Epithelial cell of prostate (primary cell): ENCODE data around the gene HS3ST6.
"Not testable (repeated sequence)": the region's sequence is repeated elsewhere in the genome, so short reads cannot be mapped to it uniquely, and the experiment has no call there.

ENCODE experiments used
- DNase-seq: peaks from one replicate; pipeline ENCODE4 v3.0.0-alpha.2; 2011; ENCODE audit warnings: low read depth, low spot score
- H3K27ac ChIP-seq: fragments of 450-650 bp; 2 replicates; pipeline ENCODE4 v1.5.1; 2017; ENCODE audit warnings: mild to moderate bottlenecking

The HS3ST6 gene

DNA sequence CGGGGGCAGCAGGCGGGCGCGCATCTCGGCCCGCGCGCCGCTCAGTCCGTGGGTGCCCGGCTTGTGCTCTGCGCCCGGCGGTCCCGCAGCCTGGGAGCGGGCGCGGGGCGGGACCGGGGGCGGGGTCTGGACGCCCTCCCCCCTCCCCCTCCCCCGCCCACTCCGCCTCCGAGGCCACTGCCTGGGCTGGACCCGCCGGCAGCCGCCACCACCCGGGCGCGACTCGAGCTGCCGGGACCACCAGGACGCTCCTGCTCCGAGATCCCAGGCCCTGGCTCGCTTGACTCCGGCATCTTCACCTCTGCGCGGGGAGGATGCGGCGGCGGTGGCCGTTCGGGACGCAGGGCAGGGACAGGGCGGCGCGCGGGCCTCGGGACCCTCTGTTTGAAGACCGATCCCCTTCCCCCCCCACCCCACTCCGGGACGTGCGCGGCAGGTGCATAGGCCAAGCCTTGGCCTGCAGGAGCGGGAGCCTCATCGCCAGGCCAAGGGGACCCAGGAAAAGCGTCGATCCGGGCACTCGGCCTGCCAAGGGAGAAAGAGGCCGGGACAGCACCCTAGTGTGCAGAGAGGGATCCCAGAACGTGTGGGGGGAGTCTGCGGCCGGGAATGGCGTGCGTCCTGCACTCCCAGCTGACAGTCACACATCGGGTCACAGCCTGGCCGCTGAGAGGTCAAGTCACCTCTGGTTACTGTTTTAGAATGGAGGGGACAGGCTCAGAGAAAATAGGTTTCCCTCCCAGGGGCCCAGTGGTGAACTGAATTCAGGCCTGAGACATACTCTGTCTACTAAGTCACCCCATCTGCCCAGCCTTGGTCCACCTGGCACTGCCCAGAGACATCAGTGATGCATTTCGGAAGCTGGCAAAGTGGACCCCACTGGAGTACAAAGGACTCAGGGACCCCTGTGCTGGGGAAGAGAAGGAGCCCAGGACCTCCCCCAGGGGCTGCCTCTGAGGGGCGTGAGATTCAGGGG, at the start of gene HS3ST6:
HS3ST6 (minus strand) TSS at position 65 of the 976 bp plus-strand sequence. CDS start 92 bp downstream, outside the sequence.
- H3K27ac ChIP-seq: no peak within 1 kb of the TSS

DNA sequence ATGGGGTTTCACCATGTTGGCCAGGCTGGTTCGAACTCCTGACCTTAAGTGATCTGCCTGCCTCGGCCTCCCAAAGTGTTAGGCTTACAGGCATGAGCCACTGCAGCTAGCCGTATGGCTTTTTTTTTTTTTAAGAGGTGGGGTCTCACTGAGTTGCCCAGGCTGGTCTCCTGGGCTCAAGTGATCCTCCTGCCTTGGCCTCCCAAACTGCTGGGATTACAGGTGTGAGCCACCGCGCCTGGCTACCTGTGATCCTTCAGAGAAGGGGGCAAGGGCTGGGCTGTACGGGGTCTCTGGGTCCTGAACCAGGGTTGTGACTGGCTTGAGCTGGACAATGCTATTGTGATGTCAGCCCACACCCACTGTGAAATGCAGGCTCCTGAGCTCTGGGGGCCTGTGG, 48.2 kb upstream of the HS3ST6 start, which contains the start of gene RNF151:
RNF151 (plus strand) TSS at position 397 of the 400 bp plus-strand sequence. CDS start 26 bp downstream, outside the sequence.
- no peak within 1 kb of the TSS for H3K27ac ChIP-seq
- DNase-seq: no peak

More for the DNA sequence above, at the start of gene HS3ST6:
- DNase-seq: no peak

DNA sequence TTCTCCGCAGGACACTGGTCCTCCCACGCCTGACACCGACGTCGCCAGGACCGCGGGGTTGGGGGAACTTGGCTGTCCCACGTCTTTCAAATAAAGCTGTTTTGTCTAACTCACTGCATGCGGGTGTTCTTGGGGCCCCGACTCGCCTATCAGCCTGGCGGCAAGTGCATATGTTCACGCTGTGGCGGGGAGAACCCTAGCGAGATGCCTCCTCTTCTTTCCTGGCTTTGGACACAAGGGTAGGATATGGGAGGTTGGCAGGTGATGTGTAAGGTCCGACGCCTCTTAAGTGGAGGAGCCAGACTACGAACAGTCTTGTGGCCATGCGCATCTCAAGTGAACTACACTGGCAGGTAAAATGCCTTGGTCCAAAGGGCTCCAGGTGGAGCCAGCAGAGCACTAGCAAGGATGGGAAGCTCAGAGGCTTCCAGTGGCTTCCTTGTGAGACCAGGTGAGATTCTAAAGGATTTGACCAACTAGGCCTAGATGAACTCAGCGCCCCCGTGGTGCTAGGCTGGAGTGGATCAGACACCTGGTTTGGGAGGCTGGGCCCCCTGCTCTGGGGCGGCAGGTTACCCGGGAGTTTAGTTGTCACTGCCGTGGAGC, 47.3 kb upstream of the HS3ST6 start:
- no peak for DNase-seq
- H3K27ac ChIP-seq: peak overlapping the region; percentile 94

DNA sequence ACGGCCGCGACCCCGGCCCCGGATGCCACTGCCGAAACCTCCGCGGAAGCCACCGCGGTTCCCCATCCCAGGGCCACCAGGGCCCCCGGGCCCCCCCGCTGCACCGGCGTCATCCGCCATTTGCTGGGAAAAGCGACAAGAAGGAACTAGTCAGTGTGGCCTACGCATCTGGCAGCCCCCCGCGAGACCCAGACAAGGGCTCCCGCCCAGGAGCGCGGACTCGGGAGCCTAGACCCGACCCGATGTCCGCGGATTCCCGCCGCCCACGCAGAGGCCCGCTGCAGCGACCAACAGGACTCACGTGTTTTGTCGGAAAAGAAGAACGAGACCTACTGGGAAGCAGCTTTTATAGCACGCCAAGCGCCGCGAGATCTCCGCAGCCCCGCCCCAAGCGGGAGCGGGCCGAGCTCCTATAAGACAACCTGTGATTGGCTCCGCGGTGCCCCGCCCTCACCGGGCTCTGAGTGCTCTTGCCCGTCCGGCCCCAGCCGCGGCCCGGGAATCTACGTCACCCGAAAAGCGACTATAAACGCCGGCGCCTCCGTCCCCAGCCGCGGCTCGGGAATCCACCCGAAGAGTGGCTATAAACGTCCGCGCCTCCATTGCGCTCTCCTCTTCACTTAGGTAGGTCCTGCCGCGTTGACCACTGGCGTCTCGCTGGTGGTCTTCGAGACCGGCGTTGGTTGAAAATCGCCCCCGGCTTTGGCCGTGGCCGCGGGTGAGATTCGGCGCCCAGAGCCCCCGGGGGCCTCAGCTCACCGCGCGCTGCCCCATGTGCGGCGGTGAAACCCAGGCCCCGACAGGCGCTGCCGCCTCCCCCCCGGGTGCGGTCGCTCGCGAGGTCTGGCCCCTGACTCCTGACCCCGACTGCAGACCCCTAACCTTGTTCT, 46.5 kb upstream of the HS3ST6 start, which contains the start of gene RPS2:
RPS2 (minus strand) TSS at position 321 of the 890 bp plus-strand sequence; CDS start at position 120, 201 bp downstream.
- DNase-seq: peak; percentile 90
- H3K27ac ChIP-seq: peak within 1 kb of the TSS; percentile 94

DNA sequence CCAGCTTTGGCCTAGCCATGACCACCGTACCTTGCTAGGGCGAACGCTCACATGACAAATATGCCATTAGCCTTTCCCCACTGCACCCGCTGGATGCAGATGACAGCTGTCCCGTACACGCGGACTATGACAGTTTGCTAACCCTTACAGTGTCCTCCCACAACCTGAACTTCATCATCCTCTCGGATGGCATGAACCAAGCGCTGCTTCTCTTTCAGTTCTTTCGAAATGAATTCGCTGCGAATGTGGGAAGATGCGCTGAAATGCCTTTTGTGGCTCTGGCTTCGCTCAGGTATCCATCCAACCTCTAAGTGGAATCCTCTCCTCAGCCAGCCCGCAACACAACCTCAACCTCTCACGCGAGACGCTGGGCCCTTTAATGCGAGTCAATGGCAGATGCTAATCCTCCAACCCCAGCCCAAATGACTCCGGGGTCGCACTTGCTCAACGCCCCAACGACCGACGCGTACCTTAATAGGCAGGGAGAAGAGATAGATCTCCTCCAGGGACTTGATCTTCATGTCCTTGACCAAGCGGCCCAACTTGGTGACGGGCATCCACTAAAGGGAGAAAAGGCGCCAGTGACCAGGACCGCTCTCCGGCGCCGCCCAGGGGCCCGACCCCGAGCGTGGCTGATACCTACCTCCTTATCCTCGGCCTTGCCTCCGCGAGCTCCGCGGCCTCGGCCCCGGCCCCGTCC, 45.7 kb upstream of the HS3ST6 start:
- DNase-seq: no peak
- H3K27ac ChIP-seq: peak overlapping the region; percentile 94

DNA sequence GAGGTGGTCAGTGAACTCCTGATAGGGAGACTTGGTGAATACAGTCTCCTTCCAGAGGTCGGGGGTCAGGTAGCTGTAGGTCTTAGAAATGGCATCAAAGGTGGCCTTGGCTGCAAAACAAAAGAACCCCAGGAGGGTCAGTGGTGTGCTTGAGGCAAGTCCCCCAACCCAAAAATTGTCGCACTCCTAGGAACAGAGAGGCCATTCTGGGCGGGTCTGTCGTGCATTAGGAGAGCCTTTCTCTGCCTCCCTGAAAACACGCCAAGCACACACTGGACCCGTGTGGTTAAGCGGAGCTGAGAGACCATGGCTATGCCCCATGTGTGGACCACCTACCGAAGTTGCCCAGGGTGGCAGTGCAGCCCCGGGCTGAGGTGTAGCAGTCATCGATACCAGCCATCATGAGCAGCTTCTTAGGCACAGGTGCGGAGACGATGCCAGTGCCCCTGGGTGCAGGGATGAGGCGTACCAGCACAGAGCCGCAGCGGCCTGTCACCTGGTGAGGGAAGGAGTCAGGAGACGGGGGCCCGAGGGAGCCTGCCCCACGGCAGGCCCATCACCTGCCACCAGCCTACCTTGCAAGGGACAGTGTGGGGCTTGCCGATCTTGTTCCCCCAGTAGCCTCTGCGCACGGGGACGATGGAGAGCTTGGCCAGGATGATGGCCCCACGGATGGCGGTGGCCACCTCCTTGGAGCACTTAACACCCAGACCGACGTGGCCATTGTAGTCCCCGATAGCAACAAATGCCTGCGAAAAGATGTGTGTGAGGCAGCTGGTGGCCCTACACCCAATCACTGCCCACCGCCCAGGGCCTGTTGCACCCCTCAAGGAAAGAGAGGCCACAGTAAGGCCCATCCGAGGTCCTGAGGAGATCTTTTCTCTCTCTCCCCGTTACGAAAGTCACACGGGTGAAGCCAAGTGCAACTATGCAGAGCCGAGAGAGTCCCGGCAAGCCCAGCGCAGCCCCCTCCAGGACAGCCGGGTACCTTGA, 44.2 kb upstream of the HS3ST6 start:
- not testable (repeated sequence) for DNase-seq
- H3K27ac ChIP-seq: peak overlapping the region; percentile 94

DNA sequence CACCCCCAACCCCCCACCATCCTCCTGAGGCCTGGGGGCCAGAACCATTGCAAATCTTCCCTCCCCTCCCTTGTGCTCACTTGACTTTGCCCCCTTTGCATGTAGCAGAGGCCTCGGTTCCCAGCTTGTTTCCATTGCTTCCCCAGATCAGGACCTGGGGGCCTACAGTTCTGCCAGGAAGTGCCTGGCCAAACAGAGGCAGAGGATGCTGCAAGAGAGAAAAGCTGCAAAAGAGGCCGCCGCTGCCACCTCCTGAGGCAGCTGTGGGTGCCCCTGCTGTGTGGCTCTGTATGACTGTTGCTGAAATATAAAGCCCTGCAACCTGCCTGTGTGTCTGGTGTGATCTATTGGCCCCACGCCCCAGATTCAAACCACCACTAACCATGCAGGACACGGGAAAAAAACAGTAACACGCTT, 43.4 kb upstream of the HS3ST6 start:
- peak overlapping the region; percentile 56 for H3K27ac ChIP-seq
- no peak for DNase-seq

DNA sequence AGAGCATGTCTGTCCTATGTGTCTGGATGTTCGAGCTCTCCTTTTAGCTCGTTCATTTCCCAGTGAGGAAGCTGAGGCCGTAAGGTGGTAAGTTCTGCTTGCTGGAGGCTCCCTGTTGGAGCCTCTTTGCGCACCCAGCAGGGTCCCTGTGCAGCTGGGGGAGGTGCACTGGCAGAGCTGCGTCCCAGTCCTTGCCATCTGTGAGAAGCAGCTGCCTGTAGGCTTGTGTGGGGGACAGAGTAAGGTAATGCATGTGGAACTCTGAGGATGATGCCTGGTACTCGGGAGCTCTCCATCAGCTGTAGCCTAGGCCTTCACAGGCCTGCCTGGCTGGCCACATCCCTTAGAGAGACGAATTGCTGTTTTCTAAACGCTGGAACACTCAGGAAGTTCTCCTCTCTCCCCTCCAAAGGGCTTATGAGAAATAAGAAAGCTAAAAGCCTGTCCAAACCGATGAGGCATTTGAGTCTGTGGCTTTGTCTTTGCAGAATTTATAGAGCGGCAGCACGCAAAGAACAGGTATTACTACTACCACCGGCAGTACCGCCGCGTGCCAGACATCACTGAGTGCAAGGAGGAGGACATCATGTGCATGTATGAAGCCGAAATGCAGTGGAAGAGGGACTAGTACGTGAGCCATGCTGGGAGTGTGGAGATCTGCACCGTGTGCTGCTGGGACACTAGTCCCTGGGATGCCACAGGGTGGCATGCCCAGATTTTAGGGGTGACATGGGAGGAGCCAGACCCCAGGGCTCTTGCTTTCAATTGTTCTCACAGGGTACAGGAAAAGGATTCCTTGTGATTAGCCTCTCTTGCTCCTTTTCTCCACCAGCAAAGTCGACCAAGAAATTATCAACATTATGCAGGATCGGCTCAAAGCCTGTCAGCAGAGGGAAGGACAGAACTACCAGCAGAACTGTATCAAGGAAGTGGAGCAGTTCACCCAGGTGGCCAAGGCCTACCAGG, 42.7 kb upstream of the HS3ST6 start:
- no peak for DNase-seq
- peak overlapping the region; percentile 56 for H3K27ac ChIP-seq

DNA sequence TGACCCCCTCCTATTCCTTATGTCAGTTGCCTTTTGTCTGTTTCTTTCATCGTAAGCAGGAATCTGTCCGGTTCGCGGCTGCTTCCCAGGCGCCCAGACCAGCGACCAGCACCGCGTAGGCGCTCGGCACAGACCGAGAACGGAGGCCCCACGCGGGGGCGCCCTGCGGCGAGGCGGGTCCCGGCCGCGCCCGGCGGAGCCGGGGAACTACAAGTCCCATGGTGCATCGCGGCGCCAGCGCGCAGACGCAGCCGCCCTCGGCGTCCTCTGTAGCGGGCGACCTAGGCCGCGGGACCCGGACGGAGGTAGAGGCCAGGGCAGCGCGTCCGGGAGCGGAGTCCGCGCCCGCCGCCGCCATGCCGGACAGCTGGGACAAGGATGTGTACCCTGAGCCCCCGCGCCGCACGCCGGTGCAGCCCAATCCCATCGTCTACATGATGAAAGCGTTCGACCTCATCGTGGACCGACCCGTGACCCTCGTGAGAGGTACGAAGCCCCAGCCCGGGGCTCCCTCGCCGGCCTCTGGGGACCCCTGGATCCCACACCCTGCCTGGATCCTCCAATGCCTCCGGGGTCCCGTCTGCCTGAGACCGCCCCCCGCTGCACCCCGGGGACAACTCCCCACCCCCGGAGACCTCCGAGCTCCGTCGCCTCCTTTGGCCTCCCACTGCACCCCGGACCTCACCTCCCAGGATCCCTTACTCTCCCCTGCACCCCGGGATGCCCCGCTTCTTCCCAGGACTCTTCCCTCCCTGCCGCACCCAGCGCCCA, 41.2 kb upstream of the HS3ST6 start, which contains the start of gene NDUFB10:
NDUFB10 (plus strand) TSS at position 270 of the 771 bp plus-strand sequence; CDS start at position 357, 87 bp downstream.
- H3K27ac ChIP-seq: peak within 1 kb of the TSS; percentile 56
- DNase-seq: no peak

DNA sequence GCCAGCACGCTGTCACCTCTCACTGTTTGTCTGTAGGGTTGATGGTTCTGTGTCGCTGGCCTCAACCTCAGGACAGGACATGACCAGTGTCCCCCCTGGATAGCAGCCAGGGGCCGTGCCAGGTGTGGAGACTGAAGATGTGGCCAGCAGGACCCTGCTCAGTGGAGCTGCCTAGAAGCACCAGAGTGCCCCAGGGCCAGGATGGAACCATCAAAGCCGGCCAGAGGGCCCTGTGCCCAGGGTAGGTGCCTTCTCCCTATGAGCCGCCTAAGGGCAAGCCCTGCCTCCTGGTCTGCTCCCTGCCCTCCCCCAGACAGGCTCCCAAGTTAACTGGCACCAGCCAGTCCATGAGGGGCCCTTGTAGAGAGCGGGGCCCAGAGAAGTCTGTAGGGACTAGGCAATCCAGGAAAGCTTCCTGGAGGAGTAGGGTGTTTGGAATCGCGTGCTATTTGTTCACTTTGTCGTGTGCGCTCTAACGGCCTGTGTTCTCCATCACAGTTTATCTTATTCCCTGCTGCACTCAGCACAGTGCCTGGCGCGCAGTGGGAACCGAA, 40.6 kb upstream of the HS3ST6 start:
- DNase-seq: no peak
- H3K27ac ChIP-seq: no peak overlapping the region

DNA sequence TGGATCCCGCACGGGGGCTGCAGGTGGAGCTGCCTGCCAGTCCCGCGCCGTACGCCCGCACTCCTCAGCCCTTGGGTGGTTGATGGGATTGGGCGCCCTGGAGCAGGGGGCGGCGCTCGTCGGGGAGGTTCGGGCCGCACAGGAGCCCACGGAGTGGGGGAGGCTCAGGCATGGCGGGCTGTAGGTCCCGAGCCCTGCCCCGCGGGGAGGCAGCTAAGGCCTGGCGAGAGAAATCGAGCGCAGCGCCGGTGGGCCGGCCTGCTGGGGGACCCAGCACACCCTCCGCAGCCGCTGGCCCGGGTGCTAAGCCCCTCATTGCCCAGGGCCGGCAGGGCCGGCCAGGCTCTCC, 39.9 kb upstream of the HS3ST6 start:
- DNase-seq: not testable (repeated sequence)

DNA sequence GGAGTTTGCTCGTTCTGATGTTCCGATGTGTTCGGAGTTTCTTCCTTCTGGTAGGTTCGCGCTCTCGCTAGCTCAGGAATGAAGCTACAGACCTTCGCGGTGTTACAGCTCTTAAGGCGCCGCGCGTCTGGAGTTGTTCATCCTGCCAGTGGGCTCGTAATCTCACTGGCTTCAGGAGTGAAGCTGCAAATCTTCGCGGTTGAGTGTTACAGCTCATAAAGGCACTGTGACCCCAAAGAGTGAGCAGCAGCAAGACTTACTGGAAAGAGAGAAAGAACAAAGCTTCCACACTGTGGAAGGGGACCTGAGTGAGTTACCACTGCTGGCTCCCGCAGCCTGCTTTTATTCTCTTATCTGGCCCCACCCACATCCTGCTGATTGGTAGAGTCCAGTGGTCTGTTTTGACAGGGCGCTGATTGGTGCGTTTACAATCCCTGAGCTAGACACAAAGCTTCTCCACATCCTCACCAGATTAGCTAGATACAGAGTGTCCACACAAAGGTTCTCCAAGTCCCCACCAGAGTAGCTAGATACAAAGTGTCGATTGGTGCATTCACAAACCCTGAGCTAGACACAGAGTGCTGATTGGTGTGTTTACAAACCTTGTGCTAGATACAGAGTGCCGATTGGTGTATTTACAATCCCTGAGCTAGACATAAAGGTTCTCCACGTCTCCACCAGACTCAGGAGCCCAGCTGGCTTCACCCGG, 39.4 kb upstream of the HS3ST6 start:
- not testable (repeated sequence) for DNase-seq, H3K27ac ChIP-seq

More for the DNA sequence above, 39.9 kb upstream of the HS3ST6 start:
- not testable (repeated sequence) for H3K27ac ChIP-seq

DNA sequence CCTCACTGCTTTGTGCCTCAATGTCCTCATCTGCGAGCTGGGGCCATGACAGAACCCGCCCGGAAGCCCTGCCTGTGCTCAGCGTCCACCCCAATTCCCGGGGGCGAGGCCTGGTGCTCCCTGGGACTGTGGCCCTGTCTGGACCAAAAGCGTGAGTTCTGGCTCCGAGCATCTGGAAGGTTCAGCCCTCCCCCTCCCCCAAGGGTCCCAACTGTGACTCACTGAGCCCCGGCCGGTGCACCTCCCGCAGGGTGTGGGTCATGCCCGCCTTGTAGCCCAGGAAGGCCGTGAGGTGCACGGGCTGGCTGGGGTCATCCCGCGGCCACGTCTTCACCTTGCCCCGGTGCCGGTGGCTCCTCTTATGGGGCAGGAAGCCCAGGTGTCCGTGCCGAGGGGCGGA, 35.5 kb upstream of the HS3ST6 start:
- DNase-seq: no peak
- H3K27ac ChIP-seq: no peak overlapping the region

DNA sequence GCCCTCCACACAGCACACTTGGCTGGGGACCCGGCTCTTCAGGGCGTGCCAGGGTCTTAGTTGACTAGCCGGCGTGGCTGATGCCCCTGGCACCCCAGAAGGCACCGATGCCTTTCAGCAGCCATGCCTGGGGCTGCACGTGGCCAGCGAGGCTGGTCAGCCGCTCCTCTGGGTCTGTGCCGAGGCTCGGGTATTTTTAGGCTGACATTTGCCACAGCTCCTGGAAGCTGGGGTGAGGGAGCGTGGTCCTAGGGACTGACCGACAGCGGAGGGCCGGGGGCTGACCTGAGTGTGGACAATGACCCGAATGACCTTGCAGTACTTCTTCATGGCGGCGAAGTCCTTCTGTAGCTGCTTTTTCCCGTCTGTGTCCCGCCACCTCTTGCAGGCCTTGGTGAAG, 32.3 kb upstream of the HS3ST6 start:
- peak overlapping the region; percentile 40 for H3K27ac ChIP-seq

DNA sequence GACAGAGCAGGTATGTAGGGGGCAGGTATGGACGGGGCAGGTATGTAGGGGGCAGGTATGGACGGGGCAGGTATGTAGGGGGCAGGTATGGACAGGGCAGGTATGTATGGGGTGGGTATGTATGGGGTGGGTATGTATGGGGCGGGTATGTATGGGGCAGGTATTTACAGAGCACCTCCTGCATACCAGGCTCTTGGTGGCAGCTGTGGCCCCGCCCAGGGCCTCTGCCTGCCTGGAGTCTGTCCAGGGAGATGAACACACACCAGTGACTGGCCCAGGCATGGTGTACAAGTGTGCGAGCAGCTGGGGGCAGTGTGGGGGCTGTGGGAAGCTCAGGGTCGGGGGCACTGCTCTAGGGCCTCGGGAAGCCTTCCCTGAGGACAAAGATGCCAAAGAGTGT, 31.8 kb upstream of the HS3ST6 start:
- peak; percentile 64 for DNase-seq
- peak overlapping the region; percentile 40 for H3K27ac ChIP-seq

More for the DNA sequence above, 32.3 kb upstream of the HS3ST6 start:
- no peak for DNase-seq
